H1 (cell line): ENCODE data around the gene TTC32. TPM values are rescaled to one million over a fixed set of nuclear protein-coding genes. Genes with fewer than 3 reads are reported as not detected.

Experiments used
- CTCF ChIA-PET: fragments of 300-600 bp; sonication (Branson Sonifier 250); formaldehyde crosslinking; loops from one replicate; lab custom pipeline; 2021; ENCODE audit not compliant: partially characterized antibody; lab: Charles Lee
- POLR2A ChIA-PET: fragments of 300-600 bp; sonication (Branson Sonifier 250); formaldehyde crosslinking; loops from one replicate; lab custom pipeline; 2021; ENCODE audit warnings: inconsistent platforms; ENCODE audit not compliant: partially characterized antibody; lab: Charles Lee
- DNase-seq, 2 experiments: peaks; one replicate each; pipeline versions ENCODE4 v3.0.0 to v3.0.0-alpha.2; 2010 to 2022; ENCODE audit warnings: low spot score in 2 of 2, low read depth in 1 of 2, mixed read lengths in 1 of 2
- FAIRE-seq: peaks from 2 replicates; lab custom pipeline; 2011; peaks lifted over from hg19 to GRCh38; lab: Jason Lieb, UNC
- H2AFZ ChIP-seq: 2 replicates; pipeline ENCODE4 v1.8.1; 2012; ENCODE audit warnings: low read length, inconsistent platforms
- H2AK5ac ChIP-seq: 2 replicates; pipeline ENCODE4 v1.6.1; 2013; ENCODE audit warnings: low read depth, low read length
- H2BK120ac ChIP-seq: replicated peaks from 2 replicates; pipeline ENCODE3; 2013; ENCODE audit warnings: low read depth, low read length, inconsistent platforms
- H2BK12ac ChIP-seq: 2 replicates; pipeline ENCODE4 v1.6.1; 2013; ENCODE audit warnings: low read depth, low read length
- H2BK15ac ChIP-seq: 2 replicates; pipeline ENCODE4 v1.6.1; 2013; ENCODE audit warnings: low read length
- H2BK20ac ChIP-seq: 2 replicates; pipeline ENCODE4 v1.6.1; 2013; ENCODE audit warnings: low read length
- H2BK5ac ChIP-seq: 2 replicates; pipeline ENCODE4 v1.6.1; 2013; ENCODE audit warnings: low read depth, low read length
- H3K14ac ChIP-seq: 2 replicates; pipeline ENCODE4 v1.6.1; 2013; ENCODE audit warnings: inconsistent platforms; ENCODE audit not compliant: insufficient read length
- H3K18ac ChIP-seq: 2 replicates; pipeline ENCODE4 v1.6.1; 2013; ENCODE audit warnings: low read length; ENCODE audit errors: extremely low read depth
- H3K23ac ChIP-seq: 2 replicates; pipeline ENCODE4 v1.6.1; 2013; ENCODE audit warnings: inconsistent platforms; ENCODE audit not compliant: insufficient read length
- H3K23me2 ChIP-seq: 2 replicates; pipeline ENCODE4 v1.6.1; 2013; ENCODE audit warnings: low read depth, low read length
- H3K27ac ChIP-seq: 2 replicates; pipeline ENCODE4 v1.6.1; 2011; ENCODE audit warnings: low read depth, low read length, inconsistent platforms
- H3K27me3 ChIP-seq, 4 experiments: replicated peaks in 1 of 4; 1 replicate in 1 of 4; 2 replicates in 3 of 4; pipeline versions ENCODE4 v1.6.1 to v1.8.1; 2011 to 2013; ENCODE audit warnings: low read length in 3 of 4, mild to moderate bottlenecking in 3 of 4, inconsistent platforms in 2 of 4, mixed read lengths in 2 of 4, moderate library complexity in 1 of 4; ENCODE audit not compliant: control insufficient read depth in 3 of 4, insufficient read depth in 3 of 4; ENCODE audit errors: extremely low read depth in 1 of 4
- H3K36me3 ChIP-seq, 4 experiments: 2 replicates each; pipeline versions ENCODE4 v1.6.1 to v1.8.1; 2011 to 2013; ENCODE audit warnings: mild to moderate bottlenecking in 4 of 4, low read length in 3 of 4, moderate library complexity in 2 of 4, control low read depth in 1 of 4, inconsistent platforms in 1 of 4; ENCODE audit not compliant: insufficient read depth in 4 of 4, control insufficient read depth in 2 of 4
- H3K4ac ChIP-seq: replicated peaks from 2 replicates; pipeline ENCODE3; 2013; ENCODE audit warnings: low read length, low read depth, mixed read lengths, inconsistent platforms; ENCODE audit not compliant: insufficient read length
- H3K4me1 ChIP-seq, 4 experiments: replicated peaks in 1 of 4; 1 replicate in 1 of 4; 2 replicates in 3 of 4; pipeline versions ENCODE4 v1.6.1 to v1.8.1; 2011 to 2013; ENCODE audit warnings: low read length in 3 of 4, inconsistent platforms in 2 of 4, mixed read lengths in 1 of 4; ENCODE audit not compliant: insufficient read depth in 4 of 4, control insufficient read depth in 3 of 4
- H3K4me2 ChIP-seq, 2 experiments: 2 replicates each; pipeline versions ENCODE4 v1.6.1 to v1.8.1; 2011 to 2013; ENCODE audit warnings: low read depth in 2 of 2, low read length in 2 of 2, control low read depth in 1 of 2, inconsistent platforms in 1 of 2, mild to moderate bottlenecking in 1 of 2; ENCODE audit not compliant: insufficient read depth in 1 of 2
- H3K4me3 ChIP-seq, 4 experiments: fragments of 200-600, 300-600 bp in 1 of 4; sonication (generic), shearing (Covaris generic), sonication (Bioruptor Twin) in 1 of 4; 2 replicates each; pipeline versions ENCODE4 v1.5.1 to v1.8.1; 2011 to 2016; ENCODE audit warnings: low read length in 4 of 4, low read depth in 3 of 4, control low read depth in 2 of 4, inconsistent platforms in 2 of 4, mild to moderate bottlenecking in 2 of 4, mixed read lengths in 1 of 4, moderate library complexity in 1 of 4; ENCODE audit not compliant: insufficient read depth in 2 of 4; ENCODE audit errors: extremely low read depth in 1 of 4
- H3K56ac ChIP-seq: replicated peaks from 2 replicates; pipeline ENCODE3; 2013; ENCODE audit warnings: low read depth, mild to moderate bottlenecking, mixed read lengths, low read length, inconsistent platforms; ENCODE audit not compliant: insufficient read length
- H3K79me1 ChIP-seq: 2 replicates; pipeline ENCODE4 v1.6.1; 2013; ENCODE audit warnings: low read depth, low read length, control low read depth
- H3K79me2 ChIP-seq, 2 experiments: 2 replicates each; pipeline versions ENCODE4 v1.6.1 to v1.8.1; 2012 to 2013; ENCODE audit warnings: low read length in 2 of 2, mild to moderate bottlenecking in 2 of 2, inconsistent platforms in 1 of 2; ENCODE audit not compliant: insufficient read depth in 2 of 2, control insufficient read depth in 1 of 2
- H3K9ac ChIP-seq, 4 experiments: replicated peaks in 1 of 4; 1 replicate in 1 of 4; 2 replicates in 3 of 4; pipeline versions ENCODE4 v1.6.1 to v1.8.1; 2011 to 2013; ENCODE audit warnings: low read depth in 3 of 4, low read length in 3 of 4, control low read depth in 2 of 4, mild to moderate bottlenecking in 2 of 4, moderate library complexity in 2 of 4, inconsistent platforms in 1 of 4; ENCODE audit errors: extremely low read depth in 1 of 4
- H3K9me3 ChIP-seq, 2 experiments: 2 replicates each; pipeline versions ENCODE4 v1.6.1 to v1.8.1; 2012 to 2013; ENCODE audit warnings: mild to moderate bottlenecking in 2 of 2, moderate library complexity in 2 of 2, control low read depth in 1 of 2, inconsistent platforms in 1 of 2, low read depth in 1 of 2, low read length in 1 of 2, mixed read lengths in 1 of 2; ENCODE audit not compliant: insufficient read depth in 2 of 2
- H4K20me1 ChIP-seq, 2 experiments: replicated peaks in 1 of 2; 2 replicates each; pipeline versions ENCODE3 to v1.8.1; 2011 to 2013; ENCODE audit warnings: inconsistent platforms in 2 of 2, low read length in 2 of 2, mild to moderate bottlenecking in 1 of 2; ENCODE audit not compliant: insufficient read depth in 2 of 2, control insufficient read depth in 1 of 2
- H4K5ac ChIP-seq: 2 replicates; pipeline ENCODE4 v1.6.1; 2013; ENCODE audit warnings: low read length, low read depth, mixed read lengths, inconsistent platforms; ENCODE audit not compliant: insufficient read length
- H4K8ac ChIP-seq: 2 replicates; pipeline ENCODE4 v1.8.0; 2013; ENCODE audit warnings: mild to moderate bottlenecking, moderate library complexity, low read length, inconsistent platforms; ENCODE audit not compliant: insufficient read depth; ENCODE audit errors: extremely low read depth
- H4K91ac ChIP-seq: replicated peaks from 2 replicates; pipeline ENCODE3; 2013; ENCODE audit warnings: low read length, mixed read lengths, inconsistent platforms; ENCODE audit not compliant: insufficient read length
- EGR1 ChIP-seq: IDR thresholded peaks from 2 replicates; pipeline ENCODE4 v1.6.1; 2011; ENCODE audit warnings: low read depth, low read length, borderline replicate concordance
- PHF8 ChIP-seq: fragments of 200-600 bp; sonication (generic); conservative IDR thresholded peaks from 2 replicates; pipeline ENCODE4 v1.7.1; 2012; ENCODE audit warnings: low read depth, mild to moderate bottlenecking, inconsistent platforms, low read length, moderate library complexity
- YY1 ChIP-seq: IDR thresholded peaks from 2 replicates; pipeline ENCODE4 v1.6.1; 2011; ENCODE audit warnings: low read depth, mild to moderate bottlenecking, low read length
- polyA plus RNA-seq, 7 experiments: library from polyadenylated mRNA; depleted of rRNA in 3 of 7; stranded (reverse) in 5 of 7; unstranded in 2 of 7; fragments of >200 nt in 5 of 7; fragments of 200-250 nt in 2 of 7; gene quantifications; 1 replicate in 5 of 7; 2 replicates in 1 of 7; 4 replicates in 1 of 7; pipeline versions ENCODE4 v1.2.1 to v1.2.3, GENCODE V29; 2011 to 2013; ENCODE audit warnings: missing spikeins in 2 of 7, mixed read lengths in 2 of 7
- total RNA-seq: library from RNA; stranded (reverse); fragmentation: NEBNext Ultra II Directional; extraction: Animal tissue kit (Norgen Biotek cat#: 25700); gene quantifications from 2 replicates; pipeline ENCODE4 v1.2.1, GENCODE V29; 2021

Gene TTC32
- total and polyA plus RNA-seq, 2 of the 8 experiments (the other 6 are each of a cell fraction or from before 2014, with no cell fraction given): 6.8 to 8.7 TPM

DNA sequence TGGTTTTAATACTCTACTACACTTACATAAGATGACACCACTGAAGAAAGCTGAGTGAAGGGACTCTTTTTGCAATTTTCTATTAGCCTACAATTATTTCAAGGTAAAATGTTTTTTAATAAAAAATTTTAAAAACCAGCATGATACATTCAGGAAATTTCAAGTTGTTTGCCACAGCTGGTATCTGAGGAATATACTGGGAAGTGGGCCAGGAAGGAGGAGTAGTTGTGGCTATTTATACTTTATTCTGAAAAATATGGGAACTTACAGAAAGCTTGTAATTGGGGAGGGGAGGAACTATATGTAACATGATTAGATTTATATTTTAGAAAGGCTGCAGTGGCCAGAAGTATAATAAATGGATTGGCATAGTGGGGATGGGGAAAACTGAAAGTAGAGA, 47.3 kb upstream of the TTC32 start:
- Histone ChIP-seq H3K27ac (no peak overlapping the region), H2BK12ac (no peak overlapping the region), H3K4ac (no peak overlapping the region), H3K56ac (no peak overlapping the region), H3K18ac (no peak overlapping the region), H4K20me1 (no peaks in the 10 kb centered on the region), H3K14ac (no peak overlapping the region), H3K79me1 (no peaks in the 10 kb centered on the region), H3K36me3 (peaks cover 0 to 20% (median 1%) of the 10 kb centered on the region in 4 experiments; a peak in 5 of 8 replicates), H2AK5ac (no peak overlapping the region), H3K23ac (no peak overlapping the region), H4K8ac (no peak overlapping the region), H2AFZ (no peak overlapping the region), H3K9ac (no peak overlapping the region), H3K79me2 (no peaks in the 10 kb centered on the region), H3K9me3 (no peaks in the 10 kb centered on the region), H3K23me2 (no peaks in the 10 kb centered on the region), H3K4me3 (no peak overlapping the region), H4K5ac (no peak overlapping the region), H2BK5ac (no peak overlapping the region), H3K4me1 (peaks cover 0 to 4% (median 2%) of the 10 kb centered on the region in 4 experiments; a peak in 4 of 7 replicates), H4K91ac (no peak overlapping the region), H2BK20ac (no peak overlapping the region), H2BK15ac (no peak overlapping the region), H2BK120ac (no peak overlapping the region), H3K27me3 (no peaks in the 10 kb centered on the region), H3K4me2 (no peak overlapping the region)
- DNase-seq (no peak), FAIRE-seq (no peak)
- TF ChIP-seq PHF8: no peak
- no peak for TF ChIP-seq EGR1
- TF ChIP-seq YY1: no peak
- ChIA-PET POLR2A (interaction anchor here (0.6 kb wide), 1 partner anchor 200 kb away, joined by 3 read pairs; no protein-coding TSS in a partner anchor), CTCF (interaction anchor here (0.6 to 1.1 kb wide), 4 partner anchors 10 to 294 kb away, joined by 3 to 7 read pairs (median 3); no protein-coding TSS in a partner anchor)
